Keratinocyte (primary cell): ENCODE measurements around the gene GRK1. TPM values are rescaled to one million over a fixed set of nuclear protein-coding genes. Genes with fewer than 3 reads are reported as not detected.

Experiments used
- DNase-seq: peaks from one replicate; pipeline ENCODE4 v3.0.0-alpha.2; 2011; ENCODE audit warnings: low read depth, missing footprints, low spot score
- FAIRE-seq: peaks from 2 replicates; lab custom pipeline; 2011; peaks lifted over from hg19 to GRCh38; lab: Jason Lieb, UNC
- H2AFZ ChIP-seq: 2 replicates; pipeline ENCODE4 v1.6.0; 2012; ENCODE audit warnings: low read length, control low read depth, inconsistent platforms; ENCODE audit not compliant: control insufficient read depth
- H3K27ac ChIP-seq: 2 replicates; pipeline ENCODE4 v1.5.1; 2011; ENCODE audit warnings: low read length; ENCODE audit not compliant: control insufficient read depth, insufficient read depth
- H3K27me3 ChIP-seq: 3 replicates; pipeline ENCODE4 v1.6.0; 2011; ENCODE audit warnings: low read length; ENCODE audit not compliant: control insufficient read depth, insufficient read depth; ENCODE audit errors: extremely low read depth
- H3K36me3 ChIP-seq, 2 experiments: 2 replicates in 1 of 2; 3 replicates in 1 of 2; pipeline ENCODE4 v1.5.1; 2011; ENCODE audit warnings: low read length in 2 of 2, mild to moderate bottlenecking in 1 of 2; ENCODE audit not compliant: control insufficient read depth in 2 of 2, insufficient read depth in 2 of 2; ENCODE audit errors: extremely low read depth in 1 of 2
- H3K4me1 ChIP-seq: 3 replicates; pipeline ENCODE4 v1.5.1; 2011; ENCODE audit warnings: low read length; ENCODE audit not compliant: control insufficient read depth, insufficient read depth; ENCODE audit errors: extremely low read depth
- H3K4me2 ChIP-seq: 3 replicates; pipeline ENCODE4 v1.6.0; 2011; ENCODE audit warnings: low read depth, low read length; ENCODE audit not compliant: control insufficient read depth, insufficient read depth; ENCODE audit errors: extremely low read depth
- H3K4me3 ChIP-seq, 3 experiments: fragments of 200-600 bp in 1 of 3; sonication (generic) in 1 of 3; 2 replicates in 2 of 3; 3 replicates in 1 of 3; pipeline ENCODE4 v1.5.1; 2011 to 2016; ENCODE audit warnings: low read length in 3 of 3, mild to moderate bottlenecking in 3 of 3, control low read depth in 2 of 3, inconsistent platforms in 1 of 3, low read depth in 1 of 3, mixed read lengths in 1 of 3, mixed run types in 1 of 3, moderate library complexity in 1 of 3; ENCODE audit not compliant: control insufficient read depth in 2 of 3, insufficient read depth in 2 of 3; ENCODE audit errors: extremely low read depth in 1 of 3
- H3K79me2 ChIP-seq: 2 replicates; pipeline ENCODE4 v1.6.0; 2012; ENCODE audit warnings: low read length; ENCODE audit not compliant: control insufficient read depth, insufficient read depth
- H3K9ac ChIP-seq: 3 replicates; pipeline ENCODE4 v1.6.0; 2011; ENCODE audit warnings: low read length; ENCODE audit not compliant: control insufficient read depth, insufficient read depth; ENCODE audit errors: extremely low read depth
- H3K9me1 ChIP-seq: 3 replicates; pipeline ENCODE4 v1.6.0; 2011; ENCODE audit warnings: low read length; ENCODE audit not compliant: control insufficient read depth, insufficient read depth; ENCODE audit errors: extremely low read depth
- H3K9me3 ChIP-seq: 2 replicates; pipeline ENCODE4 v1.5.1; 2012; ENCODE audit warnings: low read depth, low read length; ENCODE audit not compliant: control insufficient read depth
- H4K20me1 ChIP-seq: 3 replicates; pipeline ENCODE4 v1.6.0; 2011; ENCODE audit warnings: low read length; ENCODE audit not compliant: control insufficient read depth, insufficient read depth; ENCODE audit errors: extremely low read depth
- CTCF ChIP-seq, 3 experiments: IDR thresholded peaks in 1 of 3; conservative IDR thresholded peaks in 1 of 3; optimal IDR thresholded peaks in 1 of 3; 2 replicates in 2 of 3; 3 replicates in 1 of 3; pipeline versions ENCODE3 to v1.5.1; 2011; ENCODE audit warnings: low read length in 3 of 3, mild to moderate bottlenecking in 3 of 3, moderate library complexity in 2 of 3, control low read depth in 1 of 3, inconsistent platforms in 1 of 3; ENCODE audit not compliant: insufficient read depth in 2 of 3; ENCODE audit errors: extremely low read depth in 1 of 3
- EZH2 ChIP-seq: IDR thresholded peaks from one replicate; pipeline ENCODE4 v1.6.1; 2012; ENCODE audit warnings: inconsistent platforms, mild to moderate bottlenecking, low read length, moderate library complexity
- dilution Hi-C: fragments of 300-500 bp; cut with MboI; formaldehyde crosslinking; loops from one replicate; pipeline ENCODE4 v1.7.0; 2020; ENCODE audit warnings: low sequenced_read_pairs; ENCODE audit not compliant: extremely low pct_ligation_motif_present
- polyA plus RNA-seq, 5 experiments: library from polyadenylated mRNA; depleted of rRNA in 3 of 5; stranded (reverse) in 3 of 5; stranded (forward) in 1 of 5; unstranded in 1 of 5; fragments of >200 nt; gene quantifications; 1 replicate in 1 of 5; 2 replicates in 3 of 5; 3 replicates in 1 of 5; pipeline versions ENCODE4 v1.2.1 to v1.2.3, GENCODE V29; 2011 to 2012; ENCODE audit warnings: missing spikeins in 2 of 5, low read depth in 1 of 5, low replicate concordance in 1 of 5

Gene GRK1
- polyA plus RNA-seq, 1 donor (not counting 4 experiments of a cell fraction or from before 2014, with no cell fraction given) = not detected

GRCh38 chr13:113635048-113635420 is 32.0 kb upstream of the GRK1 start:
- Histone ChIP-seq H3K9me3 (no peaks in the 10 kb centered on the region), H3K9me1 (no peaks in the 10 kb centered on the region), H3K27ac (no peak overlapping the region), H3K4me1 (no peaks in the 10 kb centered on the region), H3K4me2 (no peak overlapping the region), H4K20me1 (no peaks in the 10 kb centered on the region), H3K36me3 (peaks cover 57 to 72% of the 10 kb centered on the region in 2 experiments), H3K4me3 (no peak overlapping the region), H3K27me3 (no peaks in the 10 kb centered on the region), H3K79me2 (peaks cover 13% of the 10 kb centered on the region), H2AFZ (no peak overlapping the region), H3K9ac (no peak overlapping the region)
- dilution Hi-C loops = no loop called here
- DNase-seq (no peak), FAIRE-seq (no peak)
- TF ChIP-seq EZH2 (no peak), CTCF (optimal IDR thresholded peaks at IDR 0.05 in 1 of 3, IDR thresholded peaks at IDR 0.05 in 1 of 3, conservative IDR thresholded peaks at IDR 0.05 in 1 of 3; ENCODE audit: extremely low read depth in 1 of 3, insufficient read depth in 2 of 3, low read length in 3 of 3) (no peak)

- no peaks in the 10 kb centered on the region for H3K9me3 ChIP-seq
- no peak overlapping the region for H2AFZ ChIP-seq
- peaks cover 59 to 75% of the 10 kb centered on the region in 2 experiments for H3K36me3 ChIP-seq
- FAIRE-seq (no peak), DNase-seq (no peak)
- no peak overlapping the region for H3K27ac ChIP-seq
- no peak overlapping the region for H3K4me3 ChIP-seq
- peaks cover 11% of the 10 kb centered on the region for H3K79me2 ChIP-seq
- no peaks in the 10 kb centered on the region for H3K27me3 ChIP-seq
- H3K9me1 ChIP-seq = no peaks in the 10 kb centered on the region
- no peak overlapping the region for H3K4me2 ChIP-seq
- H4K20me1 ChIP-seq = no peaks in the 10 kb centered on the region
- no peaks in the 10 kb centered on the region for H3K4me1 ChIP-seq
- no peak for TF ChIP-seq EZH2
- TF ChIP-seq CTCF (optimal IDR thresholded peaks at IDR 0.05 in 1 of 3, IDR thresholded peaks at IDR 0.05 in 1 of 3, conservative IDR thresholded peaks at IDR 0.05 in 1 of 3; ENCODE audit: extremely low read depth in 1 of 3, insufficient read depth in 2 of 3, low read length in 3 of 3) = no peak
- dilution Hi-C loops = no loop called here
- H3K9ac ChIP-seq = no peak overlapping the region
These were observed 31.3 kb upstream of the GRK1 start for GRCh38 chr13:113635709-113636108.
